K562 (cell line): Measurements from ENCODE around the gene TMEFF2. TPM values are rescaled to one million over a fixed set of nuclear protein-coding genes. Genes with fewer than 3 reads are reported as not detected.

Experiments used
- ATAC-seq: fragments of 200-7000 bp; cut with Tn5 transposase; 3 replicates; pipeline ENCODE4 v1.9.1; 2020; ENCODE audit warnings: moderate library complexity
- BruUV-seq: library from RNA; stranded (reverse); fragments of 400-500 nt; replicated peaks from 2 replicates; lab custom pipeline; 2021; lab: Mats Ljungman, UMichigan
- CTCF ChIA-PET: fragments of 300-600 bp; formaldehyde crosslinking; extraction: SDS; loops from one replicate; lab custom pipeline; 2021; ENCODE audit warnings: low intra/inter-chr PET ratio; lab: Yijun Ruan, JAX
- POLR2A ChIA-PET: fragments of 300-600, 350-650 bp; sonication (Branson Sonifier 250); formaldehyde crosslinking; extraction: SDS; loops from one replicate; lab custom pipeline; 2021; ENCODE audit warnings: antibody characterized with exemption, inconsistent platforms; lab: Yijun Ruan, JAX
- DNase-seq, 4 experiments: peaks; one replicate each; pipeline versions ENCODE4 v3.0.0 to v3.0.0-alpha.2; 2011 to 2018; ENCODE audit warnings: low spot score in 3 of 4, mixed read lengths in 3 of 4; ENCODE audit errors: extremely low read depth in 1 of 4
- FAIRE-seq: peaks from 2 replicates; lab custom pipeline; 2011; peaks lifted over from hg19 to GRCh38; lab: Jason Lieb, UNC
- H2AFZ ChIP-seq: 2 replicates; pipeline ENCODE4 v1.6.0; 2011; ENCODE audit warnings: low read depth, low read length, control low read depth, inconsistent platforms
- H3K27ac ChIP-seq: fragments of 200-600 bp; 3 replicates; pipeline ENCODE4 v1.8.0; 2011; ENCODE audit warnings: low read depth, mild to moderate bottlenecking, control low read depth, inconsistent platforms, low read length, moderate library complexity, mixed read lengths; ENCODE audit errors: extremely low read depth
- H3K27me3 ChIP-seq, 2 experiments: fragments of 300-600 bp in 1 of 2; 2 replicates in 1 of 2; 3 replicates in 1 of 2; pipeline versions ENCODE4 v1.6.0 to v1.8.0; 2011; ENCODE audit warnings: inconsistent platforms in 2 of 2, low read length in 2 of 2, mild to moderate bottlenecking in 1 of 2, mixed read lengths in 1 of 2, moderate library complexity in 1 of 2; ENCODE audit not compliant: control insufficient read depth in 2 of 2, insufficient read depth in 2 of 2
- H3K36me3 ChIP-seq: fragments of 300-600 bp; 3 replicates; pipeline ENCODE4 v1.8.0; 2011; ENCODE audit warnings: mild to moderate bottlenecking, low read length, inconsistent platforms; ENCODE audit not compliant: control insufficient read depth, insufficient read depth
- H3K4me1 ChIP-seq, 2 experiments: fragments of 200-600 bp in 1 of 2; replicated peaks in 1 of 2; 2 replicates in 1 of 2; 3 replicates in 1 of 2; pipeline versions ENCODE4 v1.5.1 to v1.8.0; 2011; ENCODE audit warnings: inconsistent platforms in 2 of 2, low read length in 2 of 2, mild to moderate bottlenecking in 1 of 2, mixed read lengths in 1 of 2, moderate library complexity in 1 of 2; ENCODE audit not compliant: control insufficient read depth in 2 of 2, insufficient read depth in 2 of 2
- H3K4me2 ChIP-seq: 2 replicates; pipeline ENCODE4 v1.6.1; 2011; ENCODE audit warnings: low read length, control low read depth, inconsistent platforms, mixed read lengths; ENCODE audit not compliant: insufficient read depth
- H3K4me3 ChIP-seq: fragments of 200-600 bp; sonication (generic), shearing (Covaris generic); 2 replicates; pipeline ENCODE4 v1.5.1; 2016; ENCODE audit warnings: control low read depth, inconsistent platforms
- H3K79me2 ChIP-seq: fragments of 200-600 bp; 3 replicates; pipeline ENCODE4 v1.8.0; 2011; ENCODE audit warnings: low read length, inconsistent platforms; ENCODE audit not compliant: control insufficient read depth, insufficient read depth
- H3K9ac ChIP-seq, 2 experiments: 2 replicates each; pipeline versions ENCODE4 v1.6.0 to v1.6.1; 2011; ENCODE audit warnings: low read depth in 2 of 2, low read length in 2 of 2, control low read depth in 1 of 2, inconsistent platforms in 1 of 2, mild to moderate bottlenecking in 1 of 2, mixed read lengths in 1 of 2; ENCODE audit not compliant: insufficient read depth in 1 of 2
- H3K9me1 ChIP-seq: one replicate; pipeline ENCODE4 v1.6.0; 2011; ENCODE audit warnings: inconsistent platforms, mild to moderate bottlenecking, low read length, moderate library complexity; ENCODE audit not compliant: control insufficient read depth, insufficient read depth
- H3K9me3 ChIP-seq: replicated peaks from 2 replicates; pipeline ENCODE4 v1.5.1; 2011; ENCODE audit warnings: low read depth, low read length, inconsistent platforms; ENCODE audit not compliant: control insufficient read depth, insufficient read depth
- H4K20me1 ChIP-seq: replicated peaks from 2 replicates; pipeline ENCODE4 v1.6.1; 2011; ENCODE audit warnings: low read length, inconsistent platforms, mixed read lengths; ENCODE audit not compliant: control insufficient read depth, insufficient read depth
- HSF4 ChIP-seq: fragments of 250-450 bp; sonication (Bioruptor Pico); IDR thresholded peaks from 2 replicates; pipeline ENCODE4 v2.1.2; 2022; ENCODE audit warnings: mild to moderate bottlenecking, moderate library complexity, borderline replicate concordance
- PTTG1 ChIP-seq: fragments of 450-650 bp; IDR thresholded peaks from 2 replicates; pipeline ENCODE4 v1.6.1; 2016; ENCODE audit warnings: low read depth, mild to moderate bottlenecking, missing genetic modification characterization, missing compliant biosample characterization
- RBM17 ChIP-seq: fragments of 200-400 bp; formaldehyde crosslinking; IDR thresholded peaks from 2 replicates; pipeline ENCODE4 v1.6.1; 2017; ENCODE audit warnings: low read depth, mild to moderate bottlenecking, low read length, borderline replicate concordance
- ZKSCAN1 ChIP-seq: fragments of 150-350 bp; IDR thresholded peaks from 2 replicates; pipeline ENCODE4 v1.6.1; 2016; ENCODE audit warnings: low read depth, low read length
- WGBS: fragments of 100-300 bp; shearing (Covaris generic); methylation state at CpG from one replicate; pipeline ENCODE4 v1.1.6; 2016; ENCODE audit warnings: low coverage, mixed read lengths; ENCODE audit not compliant: insufficient coverage; ENCODE audit errors: missing lambda C conversion rate; 5-methylcytosine and 5-hydroxymethylcytosine counted together
- in situ Hi-C: fragments of 300-500 bp; cut with MboI; formaldehyde crosslinking; loops from 4 replicates; pipeline ENCODE4 v1.15.0; 2018; ENCODE audit warnings: inconsistent platforms, mixed read lengths
- intact Hi-C: fragments of 100-400 bp; cut with micrococcal nuclease; formaldehyde crosslinking; loops from 2 replicates; pipeline ENCODE4 v1.14.2; 2022
- polyA plus RNA-seq, 8 experiments: library from polyadenylated mRNA; depleted of rRNA in 4 of 8; stranded (reverse) in 5 of 8; unstranded in 3 of 8; fragments of >200 nt; fragmentation: Nextera tagmentation in 2 of 8; fragmentation: Illumina TruSeq in 1 of 8; extraction: Ambion mirVana in 2 of 8; extraction: Trizol in 1 of 8; gene quantifications; 2 replicates each; pipeline versions ENCODE4 v1.2.1 to v1.2.3, GENCODE V29; 2011 to 2014; ENCODE audit warnings: inconsistent platforms in 1 of 8, missing spikeins in 1 of 8
- total RNA-seq, 7 experiments: library from RNA; depleted of rRNA in 6 of 7; stranded (reverse); fragments of >200 nt in 6 of 7; fragmentation: Illumina TruSeq in 2 of 7; extraction: Trizol in 2 of 7; gene quantifications; 2 replicates each; pipeline versions ENCODE4 v1.2.1 to v1.2.3, GENCODE V29; 2011 to 2021; ENCODE audit warnings: low replicate concordance in 1 of 7
- TF ChIP-seq, protein P1 (sequence below): sonication (generic); formaldehyde crosslinking; IDR thresholded peaks from 2 replicates; pipeline ENCODE4 v1.9.0; 2022; ENCODE audit warnings: mild to moderate bottlenecking, missing genetic modification reagents
- TF ChIP-seq, protein P2 (sequence below): sonication (generic); formaldehyde crosslinking; IDR thresholded peaks from 2 replicates; pipeline ENCODE4 v1.8.0; 2022; ENCODE audit warnings: mild to moderate bottlenecking, missing genetic modification reagents, borderline replicate concordance
- TF ChIP-seq, protein P3 (sequence below): fragments of 250-450 bp; sonication (Bioruptor Pico); IDR thresholded peaks from 2 replicates; pipeline ENCODE4 v1.9.0; 2021; ENCODE audit warnings: mild to moderate bottlenecking

The TMEFF2 gene
- total and polyA plus RNA-seq, 9 of the 15 experiments (the other 6 are each of a cell fraction or from before 2014, with no cell fraction given), result 1.4 TPM; not detected in 8

DNA sequence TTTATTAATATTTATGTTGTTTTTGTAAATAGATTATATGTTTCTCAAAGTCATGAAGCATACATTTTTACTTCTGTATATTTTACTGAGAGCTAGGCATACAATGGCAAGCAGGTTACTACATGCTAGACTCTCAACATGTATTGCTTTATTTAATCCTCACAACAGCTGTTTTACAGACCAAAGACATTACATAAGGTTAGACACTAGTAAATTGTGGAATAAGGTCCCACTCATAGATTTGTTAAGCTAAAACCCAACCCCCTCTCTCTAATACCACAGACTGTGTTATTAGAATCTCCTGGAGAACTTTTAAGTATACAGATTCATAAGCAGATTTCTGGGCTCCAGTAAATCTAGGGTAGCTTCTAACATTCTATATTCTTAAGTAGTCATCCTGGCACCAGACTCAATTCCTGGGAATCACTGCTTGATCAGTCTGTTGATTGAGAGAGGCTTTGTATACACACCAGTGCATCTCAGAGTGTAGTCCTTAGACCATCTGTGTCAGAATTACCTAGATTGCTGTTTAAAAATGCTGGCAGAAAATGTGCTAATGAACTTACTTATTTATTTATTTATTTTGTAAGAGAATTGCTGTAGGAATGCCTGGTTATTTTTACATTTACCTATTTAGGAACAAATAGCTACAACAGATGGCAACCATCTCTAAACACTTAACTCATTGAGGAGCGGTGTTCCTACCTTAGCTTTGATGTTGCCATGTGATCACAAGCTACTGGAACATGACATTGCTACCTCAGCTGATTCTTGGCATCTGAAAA lies 194.3 kb downstream of the TMEFF2 start:
- Histone ChIP-seq H3K36me3 (no peaks in the 10 kb centered on the region), H3K9me3 (no peaks in the 10 kb centered on the region), H3K27ac (no peak overlapping the region), H2AFZ (no peak overlapping the region), H4K20me1 (no peaks in the 10 kb centered on the region), H3K4me3 (no peak overlapping the region), H3K4me2 (no peak overlapping the region), H3K79me2 (no peaks in the 10 kb centered on the region), H3K4me1 (no peaks in the 10 kb centered on the region), H3K27me3 (no peaks in the 10 kb centered on the region), H3K9ac (no peak overlapping the region), H3K9me1 (no peaks in the 10 kb centered on the region)
- FAIRE-seq, result no peak
- 100% methylated on average over 1 of the region's 1 CpG for whole genome bisulfite sequencing
- ChIA-PET POLR2A (no interaction called here), CTCF (no interaction called here)
- DNase-seq, result no peak
- TF ChIP-seq ZKSCAN1, result no peak
- TF ChIP-seq, protein P1, sequence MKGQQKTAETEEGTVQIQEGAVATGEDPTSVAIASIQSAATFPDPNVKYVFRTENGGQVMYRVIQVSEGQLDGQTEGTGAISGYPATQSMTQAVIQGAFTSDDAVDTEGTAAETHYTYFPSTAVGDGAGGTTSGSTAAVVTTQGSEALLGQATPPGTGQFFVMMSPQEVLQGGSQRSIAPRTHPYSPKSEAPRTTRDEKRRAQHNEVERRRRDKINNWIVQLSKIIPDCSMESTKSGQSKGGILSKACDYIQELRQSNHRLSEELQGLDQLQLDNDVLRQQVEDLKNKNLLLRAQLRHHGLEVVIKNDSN (CRISPR knock-in tag), result no peak
- no peak for TF ChIP-seq RBM17
- no peak for TF ChIP-seq PTTG1
- TF ChIP-seq HSF4 (CRISPR knock-in tag), result no peak
- TF ChIP-seq, protein P2, sequence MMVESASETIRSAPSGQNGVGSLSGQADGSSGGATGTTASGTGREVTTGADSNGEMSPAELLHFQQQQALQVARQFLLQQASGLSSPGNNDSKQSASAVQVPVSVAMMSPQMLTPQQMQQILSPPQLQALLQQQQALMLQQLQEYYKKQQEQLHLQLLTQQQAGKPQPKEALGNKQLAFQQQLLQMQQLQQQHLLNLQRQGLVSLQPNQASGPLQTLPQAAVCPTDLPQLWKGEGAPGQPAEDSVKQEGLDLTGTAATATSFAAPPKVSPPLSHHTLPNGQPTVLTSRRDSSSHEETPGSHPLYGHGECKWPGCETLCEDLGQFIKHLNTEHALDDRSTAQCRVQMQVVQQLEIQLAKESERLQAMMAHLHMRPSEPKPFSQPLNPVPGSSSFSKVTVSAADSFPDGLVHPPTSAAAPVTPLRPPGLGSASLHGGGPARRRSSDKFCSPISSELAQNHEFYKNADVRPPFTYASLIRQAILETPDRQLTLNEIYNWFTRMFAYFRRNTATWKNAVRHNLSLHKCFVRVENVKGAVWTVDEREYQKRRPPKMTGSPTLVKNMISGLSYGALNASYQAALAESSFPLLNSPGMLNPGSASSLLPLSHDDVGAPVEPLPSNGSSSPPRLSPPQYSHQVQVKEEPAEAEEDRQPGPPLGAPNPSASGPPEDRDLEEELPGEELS (CRISPR knock-in tag), result no peak
- TF ChIP-seq, protein P3, sequence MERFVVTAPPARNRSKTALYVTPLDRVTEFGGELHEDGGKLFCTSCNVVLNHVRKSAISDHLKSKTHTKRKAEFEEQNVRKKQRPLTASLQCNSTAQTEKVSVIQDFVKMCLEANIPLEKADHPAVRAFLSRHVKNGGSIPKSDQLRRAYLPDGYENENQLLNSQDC, result no peak
- BruUV-seq, result no TSS peak
- intact Hi-C loops (no loop called here), in situ Hi-C loops (no loop called here)
- no peak for ATAC-seq
